Measurements from ENCODE around the gene SUCLA2. TPM values are rescaled to one million over a fixed set of nuclear protein-coding genes. Genes with fewer than 3 reads are reported as not detected.

Gene SUCLA2
- total and polyA plus RNA-seq, 2 donors (not counting 3 experiments of a cell fraction or from before 2014, with no cell fraction given): 13.6 to 37.0 TPM

- H2AFZ ChIP-seq (ENCODE audit: low read depth, low read length): no peak overlapping the region
- no peaks in the 10 kb centered on the region for H3K9me3 ChIP-seq (replicated peaks; ENCODE audit: control insufficient read depth, insufficient read depth, low read length)
- H4K20me1 ChIP-seq (replicated peaks; ENCODE audit: control insufficient read depth, extremely low read depth, insufficient read depth, low read length): no peaks in the 10 kb centered on the region
- intact Hi-C loops (cut with micrococcal nuclease): no loop called here
- BruUV-seq (replicated peaks): no TSS peak
- no peak for DNase-seq (ENCODE audit: low read depth, low spot score)
- FAIRE-seq: no peak
- no peak overlapping the region for H3K4me3 ChIP-seq (replicated peaks in 1 of 3; ENCODE audit: insufficient read depth in 1 of 3, low read depth in 1 of 3, low read length in 3 of 3)
- no peak overlapping the region for H3K4me2 ChIP-seq (ENCODE audit: insufficient read depth, low read length)
- dilution Hi-C loops (cut with MboI; ENCODE audit: extremely low pct_ligation_motif_present, low sequenced_read_pairs): no loop called here
- H3K36me3 ChIP-seq (ENCODE audit: control insufficient read depth in 2 of 2, extremely low read depth in 1 of 2, insufficient read depth in 2 of 2, low read length in 2 of 2): no peaks in the 10 kb centered on the region
- ChIA-PET CTCF (interaction anchor here (1.0 kb wide), 1 partner anchor 683 kb away, joined by 3 read pairs; no protein-coding TSS in a partner anchor), POLR2A (no interaction called here)
- H3K4me1 ChIP-seq (ENCODE audit: control insufficient read depth, extremely low read depth, insufficient read depth, low read length): no peaks in the 10 kb centered on the region
- peaks cover 2 to 6% of the 10 kb centered on the region in 2 experiments for H3K27me3 ChIP-seq (ENCODE audit: control insufficient read depth in 2 of 2, insufficient read depth in 2 of 2, low read length in 2 of 2)
- H3K27ac ChIP-seq (ENCODE audit: insufficient read depth, low read depth, low read length): no peak overlapping the region
- H3K9ac ChIP-seq (replicated peaks; ENCODE audit: extremely low read depth, insufficient read depth, low read length): no peak overlapping the region
- TF ChIP-seq POLR2AphosphoS5 (IDR thresholded peaks at IDR 0.05; ENCODE audit: insufficient read depth, low read depth, low read length) (no peak), MAX (IDR thresholded peaks at IDR 0.05; ENCODE audit: insufficient read depth, insufficient read length) (no peak), POLR2A (IDR thresholded peaks at IDR 0.05; ENCODE audit: low read depth, low read length) (no peak), MYC (IDR thresholded peaks at IDR 0.05; ENCODE audit: low read depth, low read length) (no peak), EZH2 (IDR thresholded peaks at IDR 0.05; ENCODE audit: borderline replicate concordance, low read depth, low read length, severe bottlenecking) (no peak), GATA2 (IDR thresholded peaks at IDR 0.05; ENCODE audit: insufficient read depth, insufficient read length, low read depth, low read length) (no peak), FOS (IDR thresholded peaks at IDR 0.05; ENCODE audit: borderline replicate concordance, insufficient read depth, low read length) (no peak), CTCF (IDR thresholded peaks at IDR 0.05; ENCODE audit: extremely low read depth in 1 of 2, insufficient read depth in 1 of 2, low read depth in 1 of 2, low read length in 2 of 2) (no peak), JUN (IDR thresholded peaks at IDR 0.05; ENCODE audit: borderline replicate concordance, insufficient read depth, insufficient read length, low read depth) (no peak)
- H3K9me1 ChIP-seq (replicated peaks; ENCODE audit: control insufficient read depth, extremely low read depth, insufficient read depth, low read length): no peaks in the 10 kb centered on the region
- no peaks in the 10 kb centered on the region for H3K79me2 ChIP-seq (ENCODE audit: control insufficient read depth, insufficient read depth, low read length)
Observed at GRCh38 chr13:47897411-47898050, 103.5 kb downstream of the SUCLA2 start.

Measured in endothelial cell of umbilical vein (primary cell).